Sigmoid colon (tissue), 4 donors: ENCODE results near the gene CACNA2D3.

ENCODE experiments used
- CTCF ChIP-seq, 4 experiments: fragments of 450-650 bp in 3 of 4; fragments of 200-600 bp in 1 of 4; IDR thresholded peaks; one replicate each; pipeline ENCODE4 v1.5.1; 2016 to 2019; ENCODE audit warnings: antibody characterized with exemption in 4 of 4, mild to moderate bottlenecking in 3 of 4, moderate library complexity in 2 of 4
- EP300 ChIP-seq, 4 donors: sonication (generic); formaldehyde crosslinking; IDR thresholded peaks; one replicate each; pipeline ENCODE4 v1.6.1; 2017; ENCODE audit warnings: antibody characterized with exemption in 4 of 4
- POLR2A ChIP-seq, 2 donors: fragments of 450-650 bp; IDR thresholded peaks; one replicate each; pipeline ENCODE4 v1.6.1; 2016; ENCODE audit warnings: antibody characterized with exemption in 2 of 2, mild to moderate bottlenecking in 2 of 2, moderate library complexity in 2 of 2
- POLR2AphosphoS5 ChIP-seq, 4 donors: sonication (generic); formaldehyde crosslinking; IDR thresholded peaks; one replicate each; pipeline ENCODE4 v1.6.1; 2017; ENCODE audit warnings: antibody characterized with exemption in 4 of 4

GRCh38 chr3:54515441-54516213 is 393.3 kb downstream of the CACNA2D3 start:
- TF ChIP-seq CTCF (IDR thresholded peaks at IDR 0.05) (no peak), POLR2A (IDR thresholded peaks at IDR 0.05) (no peak), EP300 (IDR thresholded peaks at IDR 0.05) (no peak), POLR2AphosphoS5 (IDR thresholded peaks at IDR 0.05) (no peak)
